Measurements from ENCODE around the gene LAG3.
A peak's percentile ranks its signal among the peaks of the same experiment; 100 is the strongest.

LAG3 gene

DNA sequence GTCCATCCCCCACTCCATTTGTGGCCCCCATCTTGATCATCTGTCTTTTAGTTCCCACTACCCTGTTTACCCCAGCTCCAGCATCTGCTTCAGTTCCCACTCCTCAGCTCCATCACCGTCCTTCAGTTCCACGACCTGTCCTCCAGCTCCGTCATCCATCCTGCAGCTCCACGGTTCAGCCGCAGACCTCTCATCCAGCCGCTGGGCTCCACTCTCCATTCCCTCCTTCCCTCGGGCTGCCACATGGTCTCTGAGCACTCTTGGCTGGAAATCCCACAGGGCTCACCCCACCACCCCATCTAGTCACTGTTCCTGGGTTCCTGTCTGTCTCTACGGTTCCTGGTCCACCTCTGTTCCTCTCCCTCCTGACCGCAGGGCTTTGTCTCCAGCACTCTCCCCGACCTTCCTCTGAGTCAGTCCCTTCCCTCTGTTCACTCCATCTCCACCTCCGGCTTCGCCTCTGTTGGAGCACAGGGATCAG, 52.6 kb downstream of the LAG3 start:
- no peak for DNase-seq

- peak; percentile 96 for DNase-seq
Observed at GRCh38 chr12:6825398-6826124, 53.2 kb downstream of the LAG3 start.

- no peak for DNase-seq
Observed at GRCh38 chr12:6826125-6826733, 53.9 kb downstream of the LAG3 start.

DNA sequence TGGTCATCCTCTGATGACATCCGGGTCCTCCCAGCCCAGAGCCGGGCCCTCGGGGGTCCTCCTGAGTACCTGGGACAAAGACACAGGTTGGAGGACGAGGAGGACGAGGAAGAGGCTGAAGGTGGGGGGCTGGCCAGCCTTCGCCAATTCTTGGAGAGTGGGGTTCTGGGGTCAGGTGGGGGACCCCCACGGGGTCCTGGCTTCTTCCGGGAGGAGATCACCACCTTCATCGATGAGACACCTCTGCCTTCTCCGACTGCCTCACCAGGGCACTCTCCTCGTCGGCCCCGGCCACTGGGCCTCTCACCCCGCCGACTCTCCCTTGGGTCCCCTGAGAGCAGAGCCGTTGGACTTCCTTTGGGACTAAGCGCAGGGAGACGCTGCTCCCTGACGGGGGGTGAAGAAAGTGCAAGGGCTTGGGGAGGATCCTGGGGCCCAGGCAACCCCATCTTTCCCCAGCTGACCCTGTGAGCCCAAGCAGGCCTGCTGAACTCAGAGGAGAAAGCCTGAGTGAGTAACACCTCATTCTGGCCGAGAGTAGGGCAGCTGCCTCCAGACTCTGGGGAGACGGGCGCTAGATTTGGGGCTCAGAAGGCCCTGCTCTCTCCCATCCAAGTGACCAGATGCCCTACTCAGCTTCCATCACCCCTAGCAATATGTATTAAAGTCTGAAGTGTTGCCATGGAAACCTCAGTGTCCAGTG, 54.6 kb downstream of the LAG3 start:
- no peak for DNase-seq

- DNase-seq = peak; percentile 83
Observed at GRCh38 chr12:6827437-6827911, 55.2 kb downstream of the LAG3 start.
